BLaER1 treated with 17β-estradiol and CSF1 and Interleukin-3, amounts not matched to agents 10 nM and 100 nM (cell line): Measurements from ENCODE around the gene INAFM2.

Experiments
- H3K27ac ChIP-seq, 11 experiments: shearing (Covaris generic); formaldehyde crosslinking; 2 replicates each; pipeline ENCODE4 v1.8.1; 2022
- H3K27me3 ChIP-seq, 11 experiments: shearing (Covaris generic); formaldehyde crosslinking; 2 replicates each; pipeline ENCODE4 v1.8.1; 2022
- H3K36me3 ChIP-seq, 11 experiments: shearing (Covaris generic); formaldehyde crosslinking; 2 replicates each; pipeline ENCODE4 v1.8.1; 2022
- H3K4me1 ChIP-seq, 10 experiments: shearing (Covaris generic); formaldehyde crosslinking; 2 replicates each; pipeline ENCODE4 v1.8.1; 2022
- H3K4me2 ChIP-seq, 11 experiments: shearing (Covaris generic); formaldehyde crosslinking; 2 replicates each; pipeline ENCODE4 v1.8.1; 2022
- H3K4me3 ChIP-seq, 10 experiments: shearing (Covaris generic); formaldehyde crosslinking; 2 replicates each; pipeline ENCODE4 v1.8.1; 2022
- H3K9ac ChIP-seq, 11 experiments: shearing (Covaris generic); formaldehyde crosslinking; 2 replicates each; pipeline ENCODE4 v1.8.1; 2022
- H3K9me3 ChIP-seq, 11 experiments: shearing (Covaris generic); formaldehyde crosslinking; replicated peaks in 1 of 11; 2 replicates each; pipeline ENCODE4 v1.8.1; 2022
- H4K20me1 ChIP-seq, 11 experiments: shearing (Covaris generic); formaldehyde crosslinking; 2 replicates each; pipeline ENCODE4 v1.8.1; 2022
- Cebpa-rat ChIP-seq, 11 experiments: shearing (Covaris generic); IDR thresholded peaks; 2 replicates each; pipeline ENCODE4 v1.8.1; 2022

The INAFM2 gene

DNA sequence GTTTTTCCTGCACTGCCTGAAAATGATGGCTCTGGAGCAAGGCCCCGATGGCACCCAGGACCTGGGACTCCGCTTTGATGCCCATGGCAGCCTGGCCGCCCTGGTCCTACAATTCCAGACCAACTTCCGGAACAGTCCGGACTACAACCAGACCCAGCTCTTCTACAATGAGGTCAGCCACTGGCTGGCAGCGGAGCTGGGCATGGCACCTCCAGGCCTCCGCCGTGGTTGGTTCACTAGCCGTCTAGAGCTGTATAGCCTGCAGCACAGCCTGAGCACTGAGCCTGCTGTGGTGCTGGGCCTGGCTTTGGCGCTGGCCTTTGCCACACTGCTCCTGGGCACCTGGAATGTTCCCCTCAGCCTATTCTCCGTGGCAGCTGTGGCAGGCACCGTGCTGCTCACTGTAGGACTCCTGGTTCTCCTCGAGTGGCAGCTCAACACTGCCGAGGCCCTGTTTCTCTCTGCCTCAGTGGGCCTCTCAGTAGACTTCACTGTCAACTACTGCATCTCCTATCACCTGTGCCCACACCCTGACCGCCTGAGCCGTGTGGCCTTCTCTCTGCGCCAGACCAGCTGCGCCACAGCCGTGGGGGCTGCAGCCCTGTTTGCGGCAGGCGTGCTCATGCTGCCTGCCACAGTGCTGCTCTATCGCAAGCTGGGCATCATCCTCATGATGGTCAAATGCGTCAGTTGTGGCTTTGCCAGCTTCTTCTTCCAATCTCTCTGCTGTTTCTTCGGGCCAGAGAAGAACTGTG lies 45.4 kb downstream of the INAFM2 start:
- no peaks in the 10 kb centered on the region for H3K9me3 ChIP-seq

DNA sequence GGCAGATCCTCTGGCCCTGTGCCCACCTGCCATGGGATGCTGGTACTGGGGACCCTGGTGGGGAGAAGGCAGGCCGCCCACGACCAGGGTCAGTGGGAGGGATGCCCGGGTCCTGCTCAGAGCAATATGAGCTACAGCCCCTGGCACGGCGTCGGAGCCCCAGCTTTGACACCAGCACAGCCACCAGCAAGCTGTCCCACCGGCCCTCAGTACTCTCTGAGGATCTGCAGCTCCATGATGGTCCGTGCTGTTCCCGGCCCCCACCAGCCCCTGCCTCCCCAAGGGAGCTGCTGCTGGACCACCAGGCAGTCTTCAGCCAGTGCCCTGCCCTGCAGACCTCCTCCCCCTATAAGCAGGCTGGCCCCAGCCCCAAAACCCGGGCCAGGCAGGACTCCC lies 46.0 kb downstream of the INAFM2 start:
- Histone ChIP-seq H3K4me1 (peaks cover 20 to 47% (median 29%) of the 10 kb centered on the region in 10 experiments), H3K36me3 (no peaks in the 10 kb centered on the region; a peak in 1 of 22 replicates), H3K4me3 (no peak overlapping the region), H3K9me3 (no peaks in the 10 kb centered on the region), H3K4me2 (no peak overlapping the region), H3K27ac (no peak overlapping the region), H3K9ac (no peak overlapping the region), H3K27me3 (no peaks in the 10 kb centered on the region), H4K20me1 (no peaks in the 10 kb centered on the region)
- no peak for TF ChIP-seq Cebpa-rat (IDR thresholded peaks at IDR 0.05)

More for the DNA sequence above, 45.4 kb downstream of the INAFM2 start:
- Histone ChIP-seq H3K27ac (peak overlapping the region in 8 of 11 experiments; percentile 35 to 71 (median 55); a peak in 13 of 22 replicates), H3K36me3 (no peaks in the 10 kb centered on the region; a peak in 1 of 22 replicates), H4K20me1 (no peaks in the 10 kb centered on the region; a peak in 1 of 22 replicates), H3K4me3 (no peak overlapping the region), H3K4me2 (peak overlapping the region; percentile 79 to 99 (median 91)), H3K9ac (peak overlapping the region in 4 of 11 experiments; percentile 47 to 76 (median 65); a peak in 6 of 22 replicates), H3K4me1 (peaks cover 20 to 47% (median 29%) of the 10 kb centered on the region in 10 experiments), H3K27me3 (no peaks in the 10 kb centered on the region)
- no peak for TF ChIP-seq Cebpa-rat (IDR thresholded peaks at IDR 0.05)

DNA sequence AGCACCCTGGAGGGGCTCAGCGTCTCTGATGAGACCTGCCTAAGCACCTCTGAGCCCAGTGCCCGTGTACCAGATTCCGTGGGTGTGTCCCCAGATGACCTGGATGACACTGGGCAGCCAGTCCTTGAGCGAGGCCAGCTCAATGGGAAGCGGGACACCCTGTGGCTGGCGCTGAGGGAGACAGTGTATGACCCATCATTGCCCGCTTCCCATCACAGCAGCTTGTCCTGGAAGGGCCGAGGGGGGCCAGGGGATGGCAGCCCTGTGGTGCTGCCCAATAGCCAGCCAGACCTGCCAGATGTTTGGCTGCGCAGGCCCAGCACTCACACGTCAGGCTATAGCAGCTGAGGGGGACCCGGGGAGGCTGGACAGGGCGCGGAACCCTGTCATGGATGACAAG lies 46.5 kb downstream of the INAFM2 start:
- Histone ChIP-seq H3K9me3 (no peaks in the 10 kb centered on the region), H3K4me2 (no peak overlapping the region), H3K36me3 (no peaks in the 10 kb centered on the region; a peak in 1 of 22 replicates), H3K27ac (no peak overlapping the region), H3K9ac (no peak overlapping the region), H3K4me3 (no peak overlapping the region), H3K4me1 (peaks cover 20 to 47% (median 29%) of the 10 kb centered on the region in 10 experiments), H4K20me1 (no peaks in the 10 kb centered on the region), H3K27me3 (no peaks in the 10 kb centered on the region)
- TF ChIP-seq Cebpa-rat (IDR thresholded peaks at IDR 0.05): no peak

- Histone ChIP-seq H3K36me3 (no peaks in the 10 kb centered on the region), H3K9me3 (no peaks in the 10 kb centered on the region), H3K9ac (no peak overlapping the region), H3K4me2 (peak overlapping the region in 5 of 11 experiments; percentile 3 to 71 (median 58); a peak in 8 of 22 replicates), H3K27me3 (no peaks in the 10 kb centered on the region), H3K4me3 (no peak overlapping the region), H3K4me1 (peaks cover 6 to 34% (median 17%) of the 10 kb centered on the region in 10 experiments; a peak in 19 of 20 replicates), H3K27ac (no peak overlapping the region), H4K20me1 (no peaks in the 10 kb centered on the region)
- TF ChIP-seq Cebpa-rat (IDR thresholded peaks at IDR 0.05): no peak
Observed at GRCh38 chr15:40372981-40373380, 49.5 kb downstream of the INAFM2 start.
